Activated CD8-positive, alpha-beta T cell treated with anti-CD3 and anti-CD28 coated beads for 36 hours (primary cell): Measurements from ENCODE around the gene NOVA1. TPM values are rescaled to one million over a fixed set of nuclear protein-coding genes. Genes with fewer than 3 reads are reported as not detected.

Experiments
- ATAC-seq: fragments of 200-7000 bp; cut with Tn5 transposase; one replicate; pipeline ENCODE4 v1.10.0; 2021; ENCODE audit warnings: mild to moderate bottlenecking, moderate library complexity
- CTCF ChIA-PET: fragments of 350-600 bp; sonication (Branson Sonifier 250); formaldehyde crosslinking; loops from one replicate; lab custom pipeline; 2021; ENCODE audit warnings: antibody characterized with exemption; lab: Charles Lee
- POLR2A ChIA-PET: fragments of 350-600 bp; sonication (Branson Sonifier 250); formaldehyde crosslinking; loops from one replicate; lab custom pipeline; 2021; ENCODE audit warnings: antibody characterized with exemption; lab: Charles Lee
- DNase-seq: peaks from one replicate; pipeline ENCODE4 v3.0.0-alpha.2; 2020
- H3K27ac Mint-ChIP-seq: one replicate; pipeline ENCODE4 v1.8.0; 2021; ENCODE audit warnings: mild to moderate bottlenecking, mixed read lengths
- H3K27me3 Mint-ChIP-seq: one replicate; pipeline ENCODE4 v1.8.0; 2021; ENCODE audit warnings: mixed read lengths
- H3K36me3 Mint-ChIP-seq: one replicate; pipeline ENCODE4 v1.8.0; 2021; ENCODE audit warnings: low read depth, mixed read lengths
- H3K4me1 Mint-ChIP-seq: one replicate; pipeline ENCODE4 v1.8.0; 2021; ENCODE audit warnings: low read depth, mixed read lengths
- H3K4me3 Mint-ChIP-seq: one replicate; pipeline ENCODE4 v1.8.0; 2021; ENCODE audit warnings: mild to moderate bottlenecking, moderate library complexity, mixed read lengths
- H3K9me3 Mint-ChIP-seq: one replicate; pipeline ENCODE4 v1.8.0; 2021; ENCODE audit warnings: mixed read lengths
- intact Hi-C: fragments of 100-400 bp; cut with micrococcal nuclease; formaldehyde crosslinking; loops from one replicate; pipeline ENCODE4 v1.10.0; 2022
- total RNA-seq, 2 experiments: library from RNA; stranded (reverse); gene quantifications; one replicate each; pipeline ENCODE4 v1.2.3, GENCODE V29; 2021
- TF ChIP-seq, protein P1 (sequence below): fragments of 200-600 bp; IDR thresholded peaks from one replicate; pipeline ENCODE4 v1.8.0; 2022; ENCODE audit warnings: antibody characterized with exemption, mild to moderate bottlenecking

Gene NOVA1
- total RNA-seq, 2 experiments from 2014 or later, result not detected

DNA sequence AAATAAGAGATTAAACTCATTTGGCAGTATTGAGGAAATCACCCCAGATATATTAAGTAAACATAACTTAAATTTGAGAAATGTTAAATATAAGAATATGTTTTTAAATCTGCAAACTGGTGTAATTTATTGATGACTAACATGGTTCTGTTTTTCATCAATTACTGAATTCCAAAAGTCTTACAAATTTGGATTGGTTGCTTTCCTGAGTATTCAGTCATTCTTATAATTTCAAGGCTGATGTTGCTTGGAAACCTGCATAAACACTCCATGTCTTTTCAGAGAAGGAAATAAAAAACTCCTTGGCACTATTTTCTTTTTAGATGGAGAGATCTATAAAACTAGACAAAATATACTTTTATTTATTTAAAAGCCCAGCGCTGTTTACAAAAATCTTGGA lies 71.7 kb downstream of the NOVA1 start:
- Mint-ChIP-seq H3K9me3 (peaks cover 4% of the 10 kb centered on the region), H3K4me1 (no peaks in the 10 kb centered on the region), H3K27me3 (no peaks in the 10 kb centered on the region), H3K4me3 (no peak overlapping the region), H3K36me3 (no peaks in the 10 kb centered on the region), H3K27ac (no peak overlapping the region)
- POLR2A ChIA-PET, result no interaction called here
- ATAC-seq, result no peak
- no peak for DNase-seq
- TF ChIP-seq, protein P1, sequence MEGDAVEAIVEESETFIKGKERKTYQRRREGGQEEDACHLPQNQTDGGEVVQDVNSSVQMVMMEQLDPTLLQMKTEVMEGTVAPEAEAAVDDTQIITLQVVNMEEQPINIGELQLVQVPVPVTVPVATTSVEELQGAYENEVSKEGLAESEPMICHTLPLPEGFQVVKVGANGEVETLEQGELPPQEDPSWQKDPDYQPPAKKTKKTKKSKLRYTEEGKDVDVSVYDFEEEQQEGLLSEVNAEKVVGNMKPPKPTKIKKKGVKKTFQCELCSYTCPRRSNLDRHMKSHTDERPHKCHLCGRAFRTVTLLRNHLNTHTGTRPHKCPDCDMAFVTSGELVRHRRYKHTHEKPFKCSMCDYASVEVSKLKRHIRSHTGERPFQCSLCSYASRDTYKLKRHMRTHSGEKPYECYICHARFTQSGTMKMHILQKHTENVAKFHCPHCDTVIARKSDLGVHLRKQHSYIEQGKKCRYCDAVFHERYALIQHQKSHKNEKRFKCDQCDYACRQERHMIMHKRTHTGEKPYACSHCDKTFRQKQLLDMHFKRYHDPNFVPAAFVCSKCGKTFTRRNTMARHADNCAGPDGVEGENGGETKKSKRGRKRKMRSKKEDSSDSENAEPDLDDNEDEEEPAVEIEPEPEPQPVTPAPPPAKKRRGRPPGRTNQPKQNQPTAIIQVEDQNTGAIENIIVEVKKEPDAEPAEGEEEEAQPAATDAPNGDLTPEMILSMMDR, result no peak
- intact Hi-C loops, result no loop called here
- CTCF ChIA-PET, result no interaction called here

DNA sequence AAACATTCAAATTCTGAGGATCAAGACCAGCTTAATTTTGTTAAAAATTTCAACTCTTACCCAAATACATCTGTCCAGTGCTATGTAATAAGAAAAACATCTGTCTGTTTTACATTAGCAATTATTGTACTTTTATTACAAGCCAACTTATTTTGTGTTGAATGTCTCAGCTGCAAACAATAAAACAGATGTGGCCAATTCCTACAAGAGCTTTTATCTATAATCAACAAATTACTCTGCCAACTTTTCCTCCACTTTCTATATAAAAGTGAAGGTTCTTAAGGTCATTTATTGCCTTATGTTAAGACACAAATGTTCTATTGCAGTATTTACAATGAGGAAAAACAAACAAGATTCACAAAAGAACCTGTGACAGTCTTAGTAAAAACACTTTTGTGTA lies 72.7 kb downstream of the NOVA1 start:
- ChIA-PET CTCF (no interaction called here), POLR2A (no interaction called here)
- TF ChIP-seq, protein P1, result no peak
- Mint-ChIP-seq H3K36me3 (no peaks in the 10 kb centered on the region), H3K4me1 (no peaks in the 10 kb centered on the region), H3K27me3 (no peaks in the 10 kb centered on the region), H3K27ac (no peak overlapping the region), H3K9me3 (peaks cover 4% of the 10 kb centered on the region), H3K4me3 (no peak overlapping the region)
- ATAC-seq, result no peak
- no peak for DNase-seq
- intact Hi-C loops, result no loop called here

DNA sequence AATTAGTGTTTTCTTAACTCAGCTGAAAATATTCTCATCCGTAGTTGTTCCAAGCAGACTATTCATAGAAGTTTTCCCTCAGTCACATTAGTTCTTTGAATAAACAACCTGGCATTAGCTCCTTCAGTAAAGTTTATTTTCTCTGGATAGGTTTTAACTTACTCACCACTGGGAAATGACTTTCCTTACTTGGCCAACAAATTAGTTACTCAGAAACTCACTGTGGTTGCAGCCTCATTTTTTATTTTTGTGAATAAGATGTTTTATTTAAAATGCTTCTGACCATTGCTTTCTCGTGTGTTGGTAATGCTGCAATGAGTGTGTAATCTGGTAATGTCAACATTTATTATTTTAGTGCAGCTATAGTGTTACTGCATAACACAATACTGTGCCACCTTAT lies 74.9 kb downstream of the NOVA1 start:
- TF ChIP-seq, protein P1, result no peak
- ATAC-seq (no peak), DNase-seq (no peak)
- ChIA-PET POLR2A (no interaction called here), CTCF (no interaction called here)
- Mint-ChIP-seq H3K27ac (no peak overlapping the region), H3K36me3 (no peaks in the 10 kb centered on the region), H3K4me1 (no peaks in the 10 kb centered on the region), H3K4me3 (no peak overlapping the region), H3K27me3 (no peaks in the 10 kb centered on the region), H3K9me3 (peaks cover 7% of the 10 kb centered on the region)
- intact Hi-C loops, result no loop called here

DNA sequence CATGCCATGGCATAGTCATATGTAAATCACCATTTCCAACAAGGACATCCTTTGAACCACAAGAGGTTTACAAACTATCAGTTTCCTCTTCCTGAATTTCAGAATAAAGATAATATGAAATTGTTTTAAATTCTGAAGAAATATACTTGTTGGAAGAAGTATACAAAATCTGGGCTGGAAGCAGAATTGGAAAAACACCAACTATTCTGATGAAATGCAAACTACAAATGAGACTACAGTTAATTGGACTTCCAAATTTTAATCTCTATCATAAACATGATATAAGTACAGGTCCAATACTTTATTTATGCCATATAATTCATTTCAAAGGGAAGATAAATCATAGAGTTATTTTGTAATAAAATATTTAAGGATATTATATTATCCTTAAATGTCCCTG lies 80.1 kb downstream of the NOVA1 start:
- Mint-ChIP-seq H3K27ac (no peak overlapping the region), H3K36me3 (no peaks in the 10 kb centered on the region), H3K4me3 (no peak overlapping the region), H3K27me3 (no peaks in the 10 kb centered on the region), H3K4me1 (no peaks in the 10 kb centered on the region), H3K9me3 (peaks cover 5% of the 10 kb centered on the region)
- ATAC-seq (no peak), DNase-seq (no peak)
- ChIA-PET CTCF (no interaction called here), POLR2A (no interaction called here)
- TF ChIP-seq, protein P1, result no peak
- intact Hi-C loops, result no loop called here

DNA sequence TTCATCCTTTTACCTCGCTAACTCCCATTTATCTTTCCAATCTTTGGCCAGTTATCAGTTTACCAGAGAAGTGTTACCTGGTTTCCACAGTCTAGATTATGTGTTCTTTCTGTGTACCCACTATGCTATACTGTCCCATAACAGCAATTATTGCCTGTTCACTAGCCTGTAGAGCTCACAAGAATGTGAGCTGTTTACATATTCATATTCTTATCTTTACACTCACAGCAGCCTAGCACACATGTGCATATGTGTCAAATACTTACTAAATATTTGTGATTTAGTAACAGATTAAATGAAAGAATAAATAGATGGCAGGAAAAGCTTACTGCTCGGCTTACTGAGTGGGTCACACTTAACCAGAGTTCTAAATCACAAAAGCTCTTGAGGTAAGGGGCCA lies 97.8 kb downstream of the NOVA1 start:
- intact Hi-C loops, result no loop called here
- no peaks in the 10 kb centered on the region for H3K27me3 Mint-ChIP-seq
- H3K36me3 Mint-ChIP-seq, result no peaks in the 10 kb centered on the region
- DNase-seq, result no peak
- no peaks in the 10 kb centered on the region for H3K4me1 Mint-ChIP-seq
- no peak overlapping the region for H3K4me3 Mint-ChIP-seq
- ATAC-seq, result no peak
- ChIA-PET CTCF (no interaction called here), POLR2A (no interaction called here)
- H3K27ac Mint-ChIP-seq, result no peak overlapping the region
- TF ChIP-seq, protein P1, result no peak
- H3K9me3 Mint-ChIP-seq, result peaks cover 14% of the 10 kb centered on the region
